ENCODE data around the gene SRPRA. TPM values are rescaled to one million over a fixed set of nuclear protein-coding genes. Genes with fewer than 3 reads are reported as not detected.

Gene SRPRA
- total RNA-seq, 1 donor from 2014 or later: 86.2 TPM

GRCh38 chr11:126233391-126233790 lies 35.3 kb downstream of the SRPRA start:
- TF ChIP-seq, protein P1, sequence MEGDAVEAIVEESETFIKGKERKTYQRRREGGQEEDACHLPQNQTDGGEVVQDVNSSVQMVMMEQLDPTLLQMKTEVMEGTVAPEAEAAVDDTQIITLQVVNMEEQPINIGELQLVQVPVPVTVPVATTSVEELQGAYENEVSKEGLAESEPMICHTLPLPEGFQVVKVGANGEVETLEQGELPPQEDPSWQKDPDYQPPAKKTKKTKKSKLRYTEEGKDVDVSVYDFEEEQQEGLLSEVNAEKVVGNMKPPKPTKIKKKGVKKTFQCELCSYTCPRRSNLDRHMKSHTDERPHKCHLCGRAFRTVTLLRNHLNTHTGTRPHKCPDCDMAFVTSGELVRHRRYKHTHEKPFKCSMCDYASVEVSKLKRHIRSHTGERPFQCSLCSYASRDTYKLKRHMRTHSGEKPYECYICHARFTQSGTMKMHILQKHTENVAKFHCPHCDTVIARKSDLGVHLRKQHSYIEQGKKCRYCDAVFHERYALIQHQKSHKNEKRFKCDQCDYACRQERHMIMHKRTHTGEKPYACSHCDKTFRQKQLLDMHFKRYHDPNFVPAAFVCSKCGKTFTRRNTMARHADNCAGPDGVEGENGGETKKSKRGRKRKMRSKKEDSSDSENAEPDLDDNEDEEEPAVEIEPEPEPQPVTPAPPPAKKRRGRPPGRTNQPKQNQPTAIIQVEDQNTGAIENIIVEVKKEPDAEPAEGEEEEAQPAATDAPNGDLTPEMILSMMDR (IDR thresholded peaks at IDR 0.05; ENCODE audit: insufficient read depth, low read length, poor library complexity, severe bottlenecking): no peak

GRCh38 chr11:126232683-126233082 lies 36.0 kb downstream of the SRPRA start:
- TF ChIP-seq, protein P1 (IDR thresholded peaks at IDR 0.05; ENCODE audit: insufficient read depth, low read length, poor library complexity, severe bottlenecking): no peak
- Histone ChIP-seq H3K27me3 (ENCODE audit: control insufficient read depth, insufficient read depth, low read length) (no peaks in the 10 kb centered on the region), H3K4me3 (ENCODE audit: low read depth, low read length) (no peak overlapping the region), H3K36me3 (ENCODE audit: control insufficient read depth, insufficient read depth, low read length) (no peaks in the 10 kb centered on the region)
- no peak for DNase-seq (ENCODE audit: low read depth)

More at GRCh38 chr11:126233391-126233790, 35.3 kb downstream of the SRPRA start:
- DNase-seq (ENCODE audit: low read depth): no peak
- no peaks in the 10 kb centered on the region for H3K27me3 ChIP-seq (ENCODE audit: control insufficient read depth, insufficient read depth, low read length)
- no peak overlapping the region for H3K4me3 ChIP-seq (ENCODE audit: low read depth, low read length)
- no peaks in the 10 kb centered on the region for H3K36me3 ChIP-seq (ENCODE audit: control insufficient read depth, insufficient read depth, low read length)

- Histone ChIP-seq H3K36me3 (ENCODE audit: control insufficient read depth, insufficient read depth, low read length) (no peaks in the 10 kb centered on the region), H3K4me3 (ENCODE audit: low read depth, low read length) (no peak overlapping the region), H3K27me3 (ENCODE audit: control insufficient read depth, insufficient read depth, low read length) (no peaks in the 10 kb centered on the region)
- TF ChIP-seq, protein P1 (IDR thresholded peaks at IDR 0.05; ENCODE audit: insufficient read depth, low read length, poor library complexity, severe bottlenecking): no peak
- DNase-seq (ENCODE audit: low read depth): no peak
Measured at GRCh38 chr11:126231725-126232459, 36.8 kb downstream of the SRPRA start.

DNA sequence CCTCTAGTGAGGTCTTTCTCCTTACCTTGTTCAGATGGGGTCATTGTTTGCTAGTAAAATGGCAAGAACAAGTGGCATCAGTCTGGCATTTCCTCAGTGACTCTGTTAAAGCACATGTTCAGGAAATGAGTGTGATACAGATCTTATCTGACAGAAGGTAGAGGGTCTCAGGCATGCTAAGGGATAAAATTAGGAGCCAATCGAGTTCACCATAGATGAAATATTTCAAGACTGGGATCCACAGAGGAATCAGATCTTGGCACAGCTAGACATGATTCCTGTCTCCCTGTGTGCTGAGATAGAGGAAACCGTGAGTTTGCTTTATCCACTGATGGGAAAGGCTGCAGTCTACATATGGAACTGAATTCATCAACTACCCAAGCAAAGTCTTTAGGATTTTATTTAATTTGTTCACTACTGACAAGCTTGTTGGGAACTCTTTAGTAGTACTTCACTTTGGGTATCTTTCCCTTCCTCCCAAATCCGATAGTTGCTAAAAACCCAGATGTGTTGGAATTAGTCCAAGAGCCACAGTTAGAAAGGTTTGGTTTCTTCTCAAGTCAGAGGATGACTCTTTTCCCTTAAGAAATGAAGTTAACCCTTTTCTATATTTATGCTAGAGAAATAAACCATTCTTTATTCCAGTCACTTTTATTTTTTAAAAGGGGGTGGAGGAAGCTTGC lies 38.7 kb downstream of the SRPRA start:
- H3K27me3 ChIP-seq (ENCODE audit: control insufficient read depth, insufficient read depth, low read length): no peaks in the 10 kb centered on the region
- no peak for DNase-seq (ENCODE audit: low read depth)
- TF ChIP-seq, protein P1 (IDR thresholded peaks at IDR 0.05; ENCODE audit: insufficient read depth, low read length, poor library complexity, severe bottlenecking): no peak
- no peak overlapping the region for H3K4me3 ChIP-seq (ENCODE audit: low read depth, low read length)
- no peaks in the 10 kb centered on the region for H3K36me3 ChIP-seq (ENCODE audit: control insufficient read depth, insufficient read depth, low read length)

GRCh38 chr11:126226334-126227084 lies 42.2 kb downstream of the SRPRA start:
- TF ChIP-seq, protein P1 (IDR thresholded peaks at IDR 0.05; ENCODE audit: insufficient read depth, low read length, poor library complexity, severe bottlenecking): no peak
- no peak overlapping the region for H3K4me3 ChIP-seq (ENCODE audit: low read depth, low read length)
- no peaks in the 10 kb centered on the region for H3K27me3 ChIP-seq (ENCODE audit: control insufficient read depth, insufficient read depth, low read length)
- no peak for DNase-seq (ENCODE audit: low read depth)
- H3K36me3 ChIP-seq (ENCODE audit: control insufficient read depth, insufficient read depth, low read length): no peaks in the 10 kb centered on the region
